ENCODE results near the gene TTC39C.
"Not testable (repeated sequence)": the region's sequence is repeated elsewhere in the genome, so short reads cannot be mapped to it uniquely, and the experiment has no call there.

Gene TTC39C

GRCh38 chr18:24055009-24055804, 40.7 kb downstream of the TTC39C start:
- peak; percentile 18 to 41 for ATAC-seq

- ATAC-seq: no peak
Measured at GRCh38 chr18:24055878-24056277, 41.3 kb downstream of the TTC39C start.

GRCh38 chr18:24056506-24056905, 42.0 kb downstream of the TTC39C start:
- no peak for ATAC-seq

- no peak for ATAC-seq
Measured at GRCh38 chr18:24057804-24058203, 43.2 kb downstream of the TTC39C start.

- ATAC-seq: not testable (repeated sequence)
Measured at GRCh38 chr18:24059385-24059784, 44.8 kb downstream of the TTC39C start.

GRCh38 chr18:24060644-24061043, 46.1 kb downstream of the TTC39C start:
- no peak for ATAC-seq

- ATAC-seq: peak; percentile 93 to 96
Measured at GRCh38 chr18:24063121-24063731, 48.7 kb downstream of the TTC39C start.

- no peak for ATAC-seq
Measured at GRCh38 chr18:24064391-24065100, 50.0 kb downstream of the TTC39C start.

GRCh38 chr18:24065906-24066305, 51.4 kb downstream of the TTC39C start:
- ATAC-seq: no peak

- no peak for ATAC-seq
Measured at GRCh38 chr18:24068945-24069693, 54.6 kb downstream of the TTC39C start.

- no peak for ATAC-seq
Measured at GRCh38 chr18:24071029-24071428, 56.5 kb downstream of the TTC39C start.

GRCh38 chr18:24071779-24072178, 57.2 kb downstream of the TTC39C start:
- no peak for ATAC-seq

- no peak for ATAC-seq
Measured at GRCh38 chr18:24072743-24073142, 58.2 kb downstream of the TTC39C start.

- no peak for ATAC-seq
Measured at GRCh38 chr18:24073791-24074190, 59.2 kb downstream of the TTC39C start.

- ATAC-seq: not testable (repeated sequence)
Measured at GRCh38 chr18:24074757-24075156, 60.2 kb downstream of the TTC39C start.

- ATAC-seq: peak; percentile 99 to 100
Measured at GRCh38 chr18:24075767-24076597, 61.4 kb downstream of the TTC39C start.

GRCh38 chr18:24076950-24077349, 62.4 kb downstream of the TTC39C start:
- ATAC-seq: no peak

GRCh38 chr18:24078391-24078790, 63.8 kb downstream of the TTC39C start:
- ATAC-seq: no peak

- no peak for ATAC-seq
Measured at GRCh38 chr18:24080861-24081260, 66.3 kb downstream of the TTC39C start.

- ATAC-seq: peak; percentile 35 to 56
Measured at GRCh38 chr18:24083550-24083949, 69.0 kb downstream of the TTC39C start.

- ATAC-seq: peak in 1 of 2 donors; percentile 21
Measured at GRCh38 chr18:24086082-24086481, 71.5 kb downstream of the TTC39C start.

GRCh38 chr18:24089076-24089475, 74.5 kb downstream of the TTC39C start:
- no peak for ATAC-seq
